WI38 (cell line): ENCODE data around the gene TMEM187.

Source experiments
- H3K4me3 ChIP-seq: 2 replicates; pipeline ENCODE4 v1.5.1; 2011; ENCODE audit warnings: low read depth, mild to moderate bottlenecking, control low read depth, low read length
- CTCF ChIP-seq: IDR thresholded peaks from 2 replicates; pipeline ENCODE4 v1.5.1; 2012; ENCODE audit warnings: low read depth, mild to moderate bottlenecking, control low read depth, low read length

TMEM187 gene

GRCh38 chrX:153931151-153931550 lies 41.4 kb upstream of the TMEM187 start:
- H3K4me3 ChIP-seq: no peak overlapping the region
- TF ChIP-seq CTCF: no peak

- no peak overlapping the region for H3K4me3 ChIP-seq
- no peak for TF ChIP-seq CTCF
Measured at GRCh38 chrX:153931748-153932147, 40.8 kb upstream of the TMEM187 start.

GRCh38 chrX:153932220-153932915 lies 40.2 kb upstream of the TMEM187 start:
- TF ChIP-seq CTCF: no peak
- H3K4me3 ChIP-seq: no peak overlapping the region

- peak overlapping the region; percentile 82 for H3K4me3 ChIP-seq
- no peak for TF ChIP-seq CTCF
Measured at GRCh38 chrX:153933748-153934147, 38.8 kb upstream of the TMEM187 start.

GRCh38 chrX:153934148-153934761 lies 38.3 kb upstream of the TMEM187 start:
- no peak for TF ChIP-seq CTCF
- H3K4me3 ChIP-seq: peak overlapping the region; percentile 82

- peak within 1 kb of the TSS; percentile 82 for H3K4me3 ChIP-seq
- no peak for TF ChIP-seq CTCF
Measured at GRCh38 chrX:153934762-153935325, 37.7 kb upstream of the TMEM187 start, which contains the start of gene NAA10. Gene NAA10 (minus strand): TSS chrX:153935037. CDS start chrX:153934904, 133 bp downstream.

- peak overlapping the region; percentile 27 for H3K4me3 ChIP-seq
- no peak for TF ChIP-seq CTCF
Measured at GRCh38 chrX:153935326-153935851, 37.2 kb upstream of the TMEM187 start.
